ENCODE data around the gene ALLC.

The ALLC gene

GRCh38 chr2:3743951-3744555 is 86.1 kb downstream of the ALLC start:
- DNase-seq (ENCODE audit: low read depth, low spot score): no peak
- no peak overlapping the region for H3K4me3 ChIP-seq (ENCODE audit: low read depth, low read length)
- no peak for TF ChIP-seq CTCF (IDR thresholded peaks at IDR 0.05; ENCODE audit: low read depth, low read length)
- in situ Hi-C loops (cut with HindIII; ENCODE audit: low sequenced_read_pairs): no loop called here

GRCh38 chr2:3745920-3746319 is 87.9 kb downstream of the ALLC start:
- H3K4me3 ChIP-seq (ENCODE audit: low read depth, low read length): no peak overlapping the region
- in situ Hi-C loops (cut with HindIII; ENCODE audit: low sequenced_read_pairs): no loop called here
- no peak for DNase-seq (ENCODE audit: low read depth, low spot score)
- TF ChIP-seq CTCF (IDR thresholded peaks at IDR 0.05; ENCODE audit: low read depth, low read length): no peak

GRCh38 chr2:3747032-3747654 is 89.1 kb downstream of the ALLC start:
- in situ Hi-C loops (cut with HindIII; ENCODE audit: low sequenced_read_pairs): no loop called here
- DNase-seq (ENCODE audit: low read depth, low spot score): no peak
- no peak overlapping the region for H3K4me3 ChIP-seq (ENCODE audit: low read depth, low read length)
- no peak for TF ChIP-seq CTCF (IDR thresholded peaks at IDR 0.05; ENCODE audit: low read depth, low read length)

GRCh38 chr2:3747826-3748225 is 89.8 kb downstream of the ALLC start:
- in situ Hi-C loops (cut with HindIII; ENCODE audit: low sequenced_read_pairs): no loop called here
- DNase-seq (ENCODE audit: low read depth, low spot score): no peak
- no peak for TF ChIP-seq CTCF (IDR thresholded peaks at IDR 0.05; ENCODE audit: low read depth, low read length)
- H3K4me3 ChIP-seq (ENCODE audit: low read depth, low read length): no peak overlapping the region

- H3K4me3 ChIP-seq (ENCODE audit: low read depth, low read length): no peak overlapping the region
- in situ Hi-C loops (cut with HindIII; ENCODE audit: low sequenced_read_pairs): no loop called here
- DNase-seq (ENCODE audit: low read depth, low spot score): no peak
- TF ChIP-seq CTCF (IDR thresholded peaks at IDR 0.05; ENCODE audit: low read depth, low read length): no peak
Measured at GRCh38 chr2:3749201-3749600, 91.2 kb downstream of the ALLC start.

GRCh38 chr2:3751251-3751650 is 93.3 kb downstream of the ALLC start:
- no peak for DNase-seq (ENCODE audit: low read depth, low spot score)
- H3K4me3 ChIP-seq (ENCODE audit: low read depth, low read length): no peak overlapping the region
- TF ChIP-seq CTCF (IDR thresholded peaks at IDR 0.05; ENCODE audit: low read depth, low read length): no peak
- in situ Hi-C loops (cut with HindIII; ENCODE audit: low sequenced_read_pairs): no loop called here

All from astrocyte of the spinal cord (primary cell).